ENCODE results near the gene OSGEP. TPM values are rescaled to one million over a fixed set of nuclear protein-coding genes. Genes with fewer than 3 reads are reported as not detected.

The OSGEP gene
- total RNA-seq, 1 donor from 2014 or later: 19.4 TPM

DNA sequence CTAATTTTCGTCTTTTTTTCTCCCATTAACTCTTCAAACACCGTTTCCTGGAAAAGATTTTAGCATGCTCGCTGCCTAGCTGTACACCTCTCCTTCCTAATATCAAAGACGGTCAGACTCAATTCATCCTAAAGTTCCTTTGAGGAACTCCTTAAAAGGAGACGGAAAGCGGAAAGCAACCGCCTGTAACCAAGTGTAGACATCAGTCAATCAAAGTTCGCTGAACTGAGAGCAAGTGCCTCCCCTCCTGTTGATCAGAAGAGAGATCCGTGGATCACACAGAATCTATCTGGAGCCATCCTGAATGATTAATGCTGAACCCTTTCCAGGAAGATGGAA, 40.9 kb downstream of the OSGEP start:
- TF ChIP-seq CTCF (IDR thresholded peaks at IDR 0.05; ENCODE audit: borderline replicate concordance): no peak
- Histone ChIP-seq H3K27me3 (ENCODE audit: low read depth) (no peaks in the 10 kb centered on the region), H3K4me3 (peak overlapping the region; percentile 85), H3K27ac (replicated peaks) (peak overlapping the region; percentile 97), H3K9me3 (replicated peaks) (no peaks in the 10 kb centered on the region), H3K4me1 (peaks cover 23% of the 10 kb centered on the region), H3K36me3 (no peaks in the 10 kb centered on the region)
- no peak for DNase-seq
- intact Hi-C loops (cut with micrococcal nuclease): loop anchor here (10.0 kb wide), 1 partner anchor 191 kb away; no protein-coding TSS in a partner anchor

DNA sequence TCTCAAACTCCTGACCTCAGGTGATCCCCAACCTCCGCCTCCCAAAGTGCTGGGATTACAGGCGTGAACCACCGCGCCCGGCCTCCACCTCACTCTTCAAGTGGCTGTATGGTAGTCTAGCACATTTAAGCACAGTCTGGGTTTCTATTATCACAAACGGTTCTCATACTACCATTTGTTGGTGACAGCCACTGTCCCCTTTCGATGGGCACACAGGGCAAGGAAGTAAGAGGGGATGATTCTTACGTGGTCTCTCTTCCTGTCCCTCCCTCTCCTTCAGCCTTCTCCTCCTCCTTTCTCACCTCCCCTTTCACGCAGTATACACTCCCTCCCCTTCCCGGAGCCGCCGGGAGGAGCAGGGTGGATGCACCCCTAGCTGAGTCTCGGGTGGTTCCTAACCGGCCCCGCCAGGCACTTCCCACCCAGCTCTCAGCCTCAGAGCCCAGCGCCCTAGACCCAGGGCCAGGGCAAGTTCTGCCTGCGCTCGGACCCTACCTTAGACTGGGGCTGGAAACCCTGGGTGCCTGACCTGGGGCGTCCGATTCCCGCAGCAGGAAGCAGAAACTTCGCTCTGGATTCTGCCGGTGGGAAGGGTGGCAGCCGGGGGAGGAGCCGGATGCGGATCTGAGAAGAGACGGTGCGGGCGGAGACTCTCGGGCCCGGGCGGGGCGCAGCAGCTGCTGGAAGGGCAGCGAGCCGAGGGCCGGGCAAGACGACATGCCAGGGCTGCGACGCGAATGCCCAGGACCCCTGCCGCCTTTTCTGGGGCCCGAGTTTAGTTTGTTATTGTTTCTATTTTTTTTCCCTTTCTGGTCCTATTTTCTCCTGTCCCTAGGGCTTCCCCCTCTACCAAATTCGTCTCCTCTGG, 41.5 kb downstream of the OSGEP start, which contains the start of gene TEP1:
TEP1 (minus strand) TSS at position 626 of the 868 bp plus-strand sequence. CDS start 5,062 bp downstream, outside the sequence.
- intact Hi-C loops (cut with micrococcal nuclease): loop anchor here (10.0 kb wide), 1 partner anchor 192 kb away; no protein-coding TSS in a partner anchor
- H3K9me3 ChIP-seq (replicated peaks): no peaks in the 10 kb centered on the region
- peak; percentile 91 for DNase-seq
- peak within 1 kb of the TSS; percentile 97 for H3K27ac ChIP-seq (replicated peaks)
- H3K4me3 ChIP-seq: peak within 1 kb of the TSS; percentile 85
- H3K36me3 ChIP-seq: peaks cover 3% of the 10 kb centered on the region
- no peaks in the 10 kb centered on the region for H3K27me3 ChIP-seq (ENCODE audit: low read depth)
- H3K4me1 ChIP-seq: peaks cover 23% of the 10 kb centered on the region
- no peak for TF ChIP-seq CTCF (IDR thresholded peaks at IDR 0.05; ENCODE audit: borderline replicate concordance)

- H3K27me3 ChIP-seq (ENCODE audit: low read depth): no peaks in the 10 kb centered on the region
- peak overlapping the region; percentile 85 for H3K4me3 ChIP-seq
- peak overlapping the region; percentile 97 for H3K27ac ChIP-seq (replicated peaks)
- H3K4me1 ChIP-seq: peaks cover 23% of the 10 kb centered on the region
- no peak for DNase-seq
- TF ChIP-seq CTCF (IDR thresholded peaks at IDR 0.05; ENCODE audit: borderline replicate concordance): no peak
- peaks cover 10% of the 10 kb centered on the region for H3K36me3 ChIP-seq
- no peaks in the 10 kb centered on the region for H3K9me3 ChIP-seq (replicated peaks)
- intact Hi-C loops (cut with micrococcal nuclease): loop anchor here (10.0 kb wide), 1 partner anchor 192 kb away; no protein-coding TSS in a partner anchor
Observed at GRCh38 chr14:20412411-20412810, 42.2 kb downstream of the OSGEP start.

DNA sequence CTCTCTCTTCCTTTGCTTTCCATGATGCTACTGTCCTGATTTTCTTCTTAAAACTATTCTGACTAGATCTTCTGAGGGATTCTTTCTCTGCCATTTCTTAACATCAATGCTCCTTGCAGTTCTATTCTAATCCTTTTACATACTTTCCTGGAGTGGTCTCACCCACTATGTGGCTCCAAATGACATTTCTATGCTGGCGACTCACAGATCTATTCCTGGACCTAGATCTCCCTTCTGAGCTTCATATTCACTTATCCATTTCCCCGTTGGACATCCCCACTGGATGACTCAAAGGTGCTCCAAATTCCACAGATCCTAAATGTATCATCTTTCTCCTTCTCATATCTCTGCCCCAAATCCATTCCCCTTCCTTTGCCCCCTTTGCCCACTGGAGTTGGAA, 45.4 kb downstream of the OSGEP start:
- Histone ChIP-seq H3K27ac (replicated peaks) (no peak overlapping the region), H3K9me3 (replicated peaks) (no peaks in the 10 kb centered on the region), H3K4me1 (peaks cover 22% of the 10 kb centered on the region), H3K27me3 (ENCODE audit: low read depth) (no peaks in the 10 kb centered on the region), H3K36me3 (peaks cover 42% of the 10 kb centered on the region), H3K4me3 (no peak overlapping the region)
- intact Hi-C loops (cut with micrococcal nuclease): no loop called here
- no peak for TF ChIP-seq CTCF (IDR thresholded peaks at IDR 0.05; ENCODE audit: borderline replicate concordance)
- no peak for DNase-seq

GRCh38 chr14:20403521-20403920, 51.1 kb downstream of the OSGEP start:
- Histone ChIP-seq H3K4me1 (no peaks in the 10 kb centered on the region), H3K36me3 (peaks cover 98% of the 10 kb centered on the region), H3K9me3 (replicated peaks) (no peaks in the 10 kb centered on the region), H3K27ac (replicated peaks) (no peak overlapping the region), H3K4me3 (no peak overlapping the region), H3K27me3 (ENCODE audit: low read depth) (no peaks in the 10 kb centered on the region)
- no peak for DNase-seq
- no peak for TF ChIP-seq CTCF (IDR thresholded peaks at IDR 0.05; ENCODE audit: borderline replicate concordance)
- intact Hi-C loops (cut with micrococcal nuclease): no loop called here
